Measurements from ENCODE around the gene NCKAP5.

Gene NCKAP5

GRCh38 chr2:132779206-132779721, 789.0 kb downstream of the NCKAP5 start:
- Histone ChIP-seq H3K4me2 (no peak overlapping the region), H3K4me3 (no peak overlapping the region), H3K27me3 (no peaks in the 10 kb centered on the region), H3K9me3 (replicated peaks in 1 of 11) (no peaks in the 10 kb centered on the region), H4K20me1 (no peaks in the 10 kb centered on the region), H3K36me3 (no peaks in the 10 kb centered on the region), H3K9ac (no peak overlapping the region), H3K27ac (no peak overlapping the region), H3K4me1 (no peaks in the 10 kb centered on the region)
- TF ChIP-seq Cebpa-rat (IDR thresholded peaks at IDR 0.05) = no peak

GRCh38 chr2:132776287-132776686, 792.0 kb downstream of the NCKAP5 start:
- no peak overlapping the region for H3K4me2 ChIP-seq
- no peak overlapping the region for H3K9ac ChIP-seq
- no peaks in the 10 kb centered on the region for H3K4me1 ChIP-seq
- no peak for TF ChIP-seq Cebpa-rat (IDR thresholded peaks at IDR 0.05)
- H3K27me3 ChIP-seq = no peaks in the 10 kb centered on the region
- no peaks in the 10 kb centered on the region for H4K20me1 ChIP-seq
- no peaks in the 10 kb centered on the region for H3K36me3 ChIP-seq
- H3K27ac ChIP-seq = no peak overlapping the region
- H3K9me3 ChIP-seq (replicated peaks in 1 of 11) = no peaks in the 10 kb centered on the region
- H3K4me3 ChIP-seq = no peak overlapping the region

GRCh38 chr2:132774189-132774588, 794.1 kb downstream of the NCKAP5 start:
- Histone ChIP-seq H3K9me3 (replicated peaks in 1 of 11) (0 out of 22 replicates have a peak, but pooled peaks cover 0 to 7% (median 0%) of the 10 kb centered on the region in 11 experiments), H3K36me3 (no peaks in the 10 kb centered on the region), H3K4me3 (no peak overlapping the region), H4K20me1 (no peaks in the 10 kb centered on the region), H3K9ac (no peak overlapping the region), H3K27ac (no peak overlapping the region), H3K27me3 (no peaks in the 10 kb centered on the region), H3K4me1 (no peaks in the 10 kb centered on the region), H3K4me2 (no peak overlapping the region)
- no peak for TF ChIP-seq Cebpa-rat (IDR thresholded peaks at IDR 0.05)

- Histone ChIP-seq H3K4me1 (no peaks in the 10 kb centered on the region), H3K9ac (no peak overlapping the region), H3K36me3 (no peaks in the 10 kb centered on the region), H3K27me3 (no peaks in the 10 kb centered on the region), H3K27ac (no peak overlapping the region), H3K4me2 (no peak overlapping the region), H3K4me3 (no peak overlapping the region), H3K9me3 (replicated peaks in 1 of 11) (0 out of 22 replicates have a peak, but pooled peaks cover 0 to 7% (median 0%) of the 10 kb centered on the region in 11 experiments), H4K20me1 (no peaks in the 10 kb centered on the region)
- no peak for TF ChIP-seq Cebpa-rat (IDR thresholded peaks at IDR 0.05)
These were observed 794.9 kb downstream of the NCKAP5 start for GRCh38 chr2:132773331-132773730.

GRCh38 chr2:132772340-132772739, 795.9 kb downstream of the NCKAP5 start:
- no peaks in the 10 kb centered on the region for H3K36me3 ChIP-seq
- 0 out of 22 replicates have a peak, but pooled peaks cover 0 to 7% (median 0%) of the 10 kb centered on the region in 11 experiments for H3K9me3 ChIP-seq (replicated peaks in 1 of 11)
- no peaks in the 10 kb centered on the region for H4K20me1 ChIP-seq
- H3K4me3 ChIP-seq = no peak overlapping the region
- H3K9ac ChIP-seq = no peak overlapping the region
- H3K4me2 ChIP-seq = no peak overlapping the region
- no peaks in the 10 kb centered on the region for H3K4me1 ChIP-seq
- H3K27me3 ChIP-seq = no peaks in the 10 kb centered on the region
- no peak for TF ChIP-seq Cebpa-rat (IDR thresholded peaks at IDR 0.05)
- no peak overlapping the region for H3K27ac ChIP-seq

GRCh38 chr2:132766573-132766972, 801.7 kb downstream of the NCKAP5 start:
- H3K27ac ChIP-seq = no peak overlapping the region
- H3K4me2 ChIP-seq = no peak overlapping the region
- no peaks in the 10 kb centered on the region for H3K27me3 ChIP-seq
- 0 out of 22 replicates have a peak, but pooled peaks cover 0 to 7% (median 0%) of the 10 kb centered on the region in 11 experiments for H3K9me3 ChIP-seq (replicated peaks in 1 of 11)
- H3K4me3 ChIP-seq = no peak overlapping the region
- no peak overlapping the region for H3K9ac ChIP-seq
- no peaks in the 10 kb centered on the region for H3K4me1 ChIP-seq
- no peaks in the 10 kb centered on the region for H4K20me1 ChIP-seq
- no peak for TF ChIP-seq Cebpa-rat (IDR thresholded peaks at IDR 0.05)
- no peaks in the 10 kb centered on the region for H3K36me3 ChIP-seq

- Histone ChIP-seq H3K27ac (no peak overlapping the region), H4K20me1 (no peaks in the 10 kb centered on the region), H3K36me3 (no peaks in the 10 kb centered on the region), H3K4me3 (no peak overlapping the region), H3K4me1 (no peaks in the 10 kb centered on the region), H3K4me2 (no peak overlapping the region), H3K9me3 (replicated peaks in 1 of 11) (peaks cover 0 to 5% (median 0%) of the 10 kb centered on the region in 11 experiments; a peak in 1 of 22 replicates), H3K9ac (no peak overlapping the region), H3K27me3 (no peaks in the 10 kb centered on the region)
- no peak for TF ChIP-seq Cebpa-rat (IDR thresholded peaks at IDR 0.05)
These were observed 806.8 kb downstream of the NCKAP5 start for GRCh38 chr2:132761437-132761836.

GRCh38 chr2:132760971-132761370, 807.3 kb downstream of the NCKAP5 start:
- no peaks in the 10 kb centered on the region for H3K36me3 ChIP-seq
- no peak overlapping the region for H3K4me3 ChIP-seq
- peaks cover 0 to 5% (median 0%) of the 10 kb centered on the region in 11 experiments; a peak in 1 of 22 replicates for H3K9me3 ChIP-seq (replicated peaks in 1 of 11)
- TF ChIP-seq Cebpa-rat (IDR thresholded peaks at IDR 0.05) = no peak
- H3K27me3 ChIP-seq = no peaks in the 10 kb centered on the region
- H3K9ac ChIP-seq = no peak overlapping the region
- no peaks in the 10 kb centered on the region for H3K4me1 ChIP-seq
- H3K4me2 ChIP-seq = no peak overlapping the region
- no peak overlapping the region for H3K27ac ChIP-seq
- no peaks in the 10 kb centered on the region for H4K20me1 ChIP-seq

- H3K27me3 ChIP-seq = no peaks in the 10 kb centered on the region
- no peak overlapping the region for H3K9ac ChIP-seq
- no peak overlapping the region for H3K4me2 ChIP-seq
- no peaks in the 10 kb centered on the region for H3K4me1 ChIP-seq
- no peaks in the 10 kb centered on the region for H3K36me3 ChIP-seq
- H3K27ac ChIP-seq = no peak overlapping the region
- H3K4me3 ChIP-seq = no peak overlapping the region
- no peaks in the 10 kb centered on the region for H4K20me1 ChIP-seq
- H3K9me3 ChIP-seq (replicated peaks in 1 of 11) = peaks cover 0 to 5% (median 0%) of the 10 kb centered on the region in 11 experiments; a peak in 1 of 22 replicates
- no peak for TF ChIP-seq Cebpa-rat (IDR thresholded peaks at IDR 0.05)
These were observed 807.9 kb downstream of the NCKAP5 start for GRCh38 chr2:132760405-132760804.

- H3K36me3 ChIP-seq = no peaks in the 10 kb centered on the region
- no peak overlapping the region for H3K9ac ChIP-seq
- no peak overlapping the region for H3K27ac ChIP-seq
- no peaks in the 10 kb centered on the region for H4K20me1 ChIP-seq
- H3K9me3 ChIP-seq (replicated peaks in 1 of 11) = peaks cover 0 to 5% (median 0%) of the 10 kb centered on the region in 11 experiments; a peak in 1 of 22 replicates
- H3K27me3 ChIP-seq = no peaks in the 10 kb centered on the region
- no peak overlapping the region for H3K4me3 ChIP-seq
- no peak overlapping the region for H3K4me2 ChIP-seq
- TF ChIP-seq Cebpa-rat (IDR thresholded peaks at IDR 0.05) = no peak
- H3K4me1 ChIP-seq = peaks cover 0 to 11% (median 6%) of the 10 kb centered on the region in 10 experiments; a peak in 9 of 20 replicates
These were observed 809.3 kb downstream of the NCKAP5 start for GRCh38 chr2:132758995-132759394.

Data from BLaER1 treated with 17β-estradiol and CSF1 and Interleukin-3, amounts not matched to agents 10 nM and 100 nM (cell line).